Brain microvascular endothelial cell (primary cell): ENCODE results near the gene LRRC25.
A peak's percentile ranks its signal among the peaks of the same experiment; 100 is the strongest.
"Not testable (repeated sequence)": the region's sequence is repeated elsewhere in the genome, so short reads cannot be mapped to it uniquely, and the experiment has no call there.

Experiments used
- DNase-seq: peaks from one replicate; pipeline ENCODE4 v3.0.0-alpha.2; 2020
- H3K27ac ChIP-seq: fragments of 250-450 bp; sonication (Bioruptor Pico); 2 replicates; pipeline ENCODE4 v1.5.1; 2020; ENCODE audit warnings: mild to moderate bottlenecking, moderate library complexity
- H3K27me3 ChIP-seq: fragments of 250-450 bp; sonication (Bioruptor Pico); replicated peaks from 2 replicates; pipeline ENCODE4 v1.5.1; 2020; ENCODE audit warnings: mild to moderate bottlenecking
- H3K36me3 ChIP-seq: fragments of 250-450 bp; sonication (Bioruptor Pico); replicated peaks from 2 replicates; pipeline ENCODE4 v1.5.1; 2020; ENCODE audit warnings: mild to moderate bottlenecking
- H3K4me3 ChIP-seq: 2 replicates; pipeline ENCODE4 v1.5.1; 2011; ENCODE audit warnings: low read depth, mild to moderate bottlenecking, control low read depth, low read length, moderate library complexity
- CTCF ChIP-seq: IDR thresholded peaks from 2 replicates; pipeline ENCODE4 v1.5.1; 2011; ENCODE audit warnings: low read depth, mild to moderate bottlenecking, moderate library complexity, low read length, control low read depth, inconsistent platforms; ENCODE audit errors: missing control alignments
- in situ Hi-C: cut with HindIII; loops from 2 replicates; pipeline ENCODE4 v1.10.0; 2017; ENCODE audit warnings: low sequenced_read_pairs, low pct_ligation_motif_present

The LRRC25 gene

GRCh38 chr19:18412610-18413239 is 15.3 kb upstream of the LRRC25 start:
- H3K36me3 ChIP-seq = no peaks in the 10 kb centered on the region
- in situ Hi-C loops = no loop called here
- H3K27me3 ChIP-seq = no peaks in the 10 kb centered on the region
- H3K4me3 ChIP-seq = no peak overlapping the region
- TF ChIP-seq CTCF = peak; percentile 2
- DNase-seq = no peak
- no peak overlapping the region for H3K27ac ChIP-seq

GRCh38 chr19:18408053-18408476 is 10.6 kb upstream of the LRRC25 start:
- no peak for DNase-seq
- no peaks in the 10 kb centered on the region for H3K27me3 ChIP-seq
- no peak overlapping the region for H3K4me3 ChIP-seq
- no peak overlapping the region for H3K27ac ChIP-seq
- in situ Hi-C loops = no loop called here
- peak; percentile 64 for TF ChIP-seq CTCF
- no peaks in the 10 kb centered on the region for H3K36me3 ChIP-seq

GRCh38 chr19:18406749-18407148 is 9.3 kb upstream of the LRRC25 start:
- in situ Hi-C loops = no loop called here
- no peak for TF ChIP-seq CTCF
- Histone ChIP-seq H3K27me3 (no peaks in the 10 kb centered on the region), H3K36me3 (no peaks in the 10 kb centered on the region), H3K27ac (no peak overlapping the region), H3K4me3 (no peak overlapping the region)
- no peak for DNase-seq

GRCh38 chr19:18405754-18406153 is 8.3 kb upstream of the LRRC25 start:
- H3K36me3 ChIP-seq, H3K4me3 ChIP-seq, in situ Hi-C loops, H3K27me3 ChIP-seq, DNase-seq, H3K27ac ChIP-seq: not testable (repeated sequence)

GRCh38 chr19:18402455-18403248 is 5.2 kb upstream of the LRRC25 start:
- H3K4me3 ChIP-seq, in situ Hi-C loops, H3K27ac ChIP-seq, H3K36me3 ChIP-seq, H3K27me3 ChIP-seq, DNase-seq: not testable (repeated sequence)

- no peak overlapping the region for H3K4me3 ChIP-seq
- no peaks in the 10 kb centered on the region for H3K27me3 ChIP-seq
- in situ Hi-C loops = no loop called here
- no peak overlapping the region for H3K27ac ChIP-seq
- peak; percentile 72 for TF ChIP-seq CTCF
- H3K36me3 ChIP-seq = no peaks in the 10 kb centered on the region
- DNase-seq = peak; percentile 62
Observed at GRCh38 chr19:18401580-18402112, 4.2 kb upstream of the LRRC25 start.
